Activated CD4-positive, alpha-beta T cell treated with anti-CD3 and anti-CD28 coated beads, Interleukin-2, amount 50 U/mL, for 16 hours (primary cell): ENCODE results near the gene IL6R.
"Not testable (repeated sequence)": the region's sequence is repeated elsewhere in the genome, so short reads cannot be mapped to it uniquely, and the experiment has no call there.

Experiments
- DNase-seq: peaks from one replicate; pipeline ENCODE4 v3.0.0-alpha.2; 2020

The IL6R gene

GRCh38 chr1:154407198-154408091 is 2.3 kb downstream of the IL6R start:
- DNase-seq = peak; percentile 73

- no peak for DNase-seq
Measured at GRCh38 chr1:154408174-154408777, 3.1 kb downstream of the IL6R start.

GRCh38 chr1:154410185-154410827 is 5.2 kb downstream of the IL6R start:
- no peak for DNase-seq

- DNase-seq = no peak
Measured at GRCh38 chr1:154411525-154411924, 6.4 kb downstream of the IL6R start.

GRCh38 chr1:154413177-154413783 is 8.1 kb downstream of the IL6R start:
- no peak for DNase-seq

GRCh38 chr1:154414606-154415005 is 9.5 kb downstream of the IL6R start:
- no peak for DNase-seq

- no peak for DNase-seq
Measured at GRCh38 chr1:154416471-154417337, 11.6 kb downstream of the IL6R start.

- no peak for DNase-seq
Measured at GRCh38 chr1:154417338-154417608, 12.1 kb downstream of the IL6R start.

GRCh38 chr1:154418062-154418921 is 13.1 kb downstream of the IL6R start:
- no peak for DNase-seq

GRCh38 chr1:154418923-154419619 is 13.9 kb downstream of the IL6R start:
- DNase-seq = no peak

- DNase-seq = peak; percentile 71
Measured at GRCh38 chr1:154419620-154420571, 14.8 kb downstream of the IL6R start.

GRCh38 chr1:154420961-154421924 is 16.1 kb downstream of the IL6R start:
- no peak for DNase-seq

- not testable (repeated sequence) for DNase-seq
Measured at GRCh38 chr1:154422049-154422448, 16.9 kb downstream of the IL6R start.

GRCh38 chr1:154422521-154422920 is 17.4 kb downstream of the IL6R start:
- no peak for DNase-seq

GRCh38 chr1:154423304-154423987 is 18.3 kb downstream of the IL6R start:
- no peak for DNase-seq

GRCh38 chr1:154423988-154424326 is 18.8 kb downstream of the IL6R start:
- DNase-seq = no peak

GRCh38 chr1:154425172-154425571 is 20.0 kb downstream of the IL6R start:
- DNase-seq = no peak
